NT2/D1 (cell line): ENCODE data around the gene PPP2R5C.
"Not testable (repeated sequence)": the region's sequence is repeated elsewhere in the genome, so short reads cannot be mapped to it uniquely, and the experiment has no call there.

Experiments
- DNase-seq: peaks from one replicate; pipeline ENCODE4 v3.0.0-alpha.2; 2011; ENCODE audit warnings: low read depth, low spot score
- H3K27me3 ChIP-seq: 2 replicates; pipeline ENCODE4 v1.6.0; 2011; ENCODE audit warnings: mild to moderate bottlenecking; ENCODE audit not compliant: insufficient read length, insufficient read depth
- H3K36me3 ChIP-seq: 2 replicates; pipeline ENCODE4 v1.6.1; 2011; ENCODE audit warnings: mild to moderate bottlenecking, low read length, mixed read lengths; ENCODE audit not compliant: insufficient read depth, insufficient read length
- H3K4me1 ChIP-seq: 2 replicates; pipeline ENCODE4 v1.5.1; 2011; ENCODE audit not compliant: insufficient read depth, insufficient read length
- H3K4me3 ChIP-seq: 2 replicates; pipeline ENCODE4 v1.5.1; 2011; ENCODE audit warnings: low read depth; ENCODE audit not compliant: insufficient read length
- H3K9ac ChIP-seq: 2 replicates; pipeline ENCODE4 v1.6.0; 2011; ENCODE audit warnings: low read depth; ENCODE audit not compliant: insufficient read length
- H3K9me3 ChIP-seq: 2 replicates; pipeline ENCODE4 v1.5.1; 2011; ENCODE audit warnings: mild to moderate bottlenecking, low read length; ENCODE audit not compliant: insufficient read depth
- SUZ12 ChIP-seq: IDR thresholded peaks from 2 replicates; pipeline ENCODE4 v1.6.1; 2011; ENCODE audit not compliant: insufficient read length, insufficient read depth; ENCODE audit errors: extremely low read depth
- YY1 ChIP-seq: IDR thresholded peaks from 2 replicates; pipeline ENCODE4 v1.6.1; 2011; ENCODE audit not compliant: insufficient read length, insufficient read depth
- ZNF274 ChIP-seq: IDR thresholded peaks from 2 replicates; pipeline ENCODE4 v1.6.1; 2011; ENCODE audit warnings: mild to moderate bottlenecking, low read depth, low read length

The PPP2R5C gene

GRCh38 chr14:101729382-101729781, 32.1 kb upstream of the PPP2R5C start:
- DNase-seq = no peak
- H3K9ac ChIP-seq = no peak overlapping the region
- H3K4me1 ChIP-seq = peaks cover 8% of the 10 kb centered on the region
- no peaks in the 10 kb centered on the region for H3K36me3 ChIP-seq
- TF ChIP-seq SUZ12 = no peak
- no peak for TF ChIP-seq YY1
- no peak for TF ChIP-seq ZNF274
- H3K4me3 ChIP-seq = no peak overlapping the region
- H3K27me3 ChIP-seq = no peaks in the 10 kb centered on the region
- H3K9me3 ChIP-seq = no peaks in the 10 kb centered on the region

- H3K9me3 ChIP-seq, H3K4me3 ChIP-seq, H3K27me3 ChIP-seq, H3K36me3 ChIP-seq, DNase-seq, H3K4me1 ChIP-seq, H3K9ac ChIP-seq: not testable (repeated sequence)
Measured at GRCh38 chr14:101730157-101730556, 31.4 kb upstream of the PPP2R5C start.

- no peak for TF ChIP-seq SUZ12
- TF ChIP-seq ZNF274 = no peak
- no peak for TF ChIP-seq YY1
- Histone ChIP-seq H3K36me3 (no peaks in the 10 kb centered on the region), H3K4me1 (peaks cover 8% of the 10 kb centered on the region), H3K4me3 (no peak overlapping the region), H3K9me3 (no peaks in the 10 kb centered on the region), H3K27me3 (no peaks in the 10 kb centered on the region), H3K9ac (no peak overlapping the region)
- DNase-seq = no peak
Measured at GRCh38 chr14:101730626-101731186, 30.8 kb upstream of the PPP2R5C start.

GRCh38 chr14:101731187-101732080, 30.1 kb upstream of the PPP2R5C start:
- Histone ChIP-seq H3K36me3 (no peaks in the 10 kb centered on the region), H3K9me3 (no peaks in the 10 kb centered on the region), H3K4me1 (peaks cover 8% of the 10 kb centered on the region), H3K27me3 (no peaks in the 10 kb centered on the region), H3K9ac (peak overlapping the region; percentile 21), H3K4me3 (no peak overlapping the region)
- TF ChIP-seq ZNF274 (no peak), SUZ12 (no peak), YY1 (no peak)
- DNase-seq = no peak

GRCh38 chr14:101732118-101732517, 29.4 kb upstream of the PPP2R5C start:
- Histone ChIP-seq H3K4me1 (peaks cover 8% of the 10 kb centered on the region), H3K9me3 (no peaks in the 10 kb centered on the region), H3K9ac (no peak overlapping the region), H3K4me3 (no peak overlapping the region), H3K36me3 (no peaks in the 10 kb centered on the region), H3K27me3 (no peaks in the 10 kb centered on the region)
- DNase-seq = no peak
- TF ChIP-seq SUZ12 (no peak), ZNF274 (no peak), YY1 (no peak)

- TF ChIP-seq YY1 (no peak), SUZ12 (no peak), ZNF274 (no peak)
- no peaks in the 10 kb centered on the region for H3K27me3 ChIP-seq
- H3K9ac ChIP-seq = no peak overlapping the region
- no peak overlapping the region for H3K4me3 ChIP-seq
- H3K9me3 ChIP-seq = no peaks in the 10 kb centered on the region
- no peak for DNase-seq
- H3K36me3 ChIP-seq = no peaks in the 10 kb centered on the region
- H3K4me1 ChIP-seq = peaks cover 8% of the 10 kb centered on the region
Measured at GRCh38 chr14:101733211-101733610, 28.3 kb upstream of the PPP2R5C start.

- DNase-seq = no peak
- H3K9ac ChIP-seq = no peak overlapping the region
- no peaks in the 10 kb centered on the region for H3K27me3 ChIP-seq
- TF ChIP-seq SUZ12 = no peak
- no peak for TF ChIP-seq ZNF274
- TF ChIP-seq YY1 = no peak
- H3K36me3 ChIP-seq = no peaks in the 10 kb centered on the region
- peaks cover 8% of the 10 kb centered on the region for H3K4me1 ChIP-seq
- peaks cover 7% of the 10 kb centered on the region; the same call in 1 of the 2 replicates for H3K9me3 ChIP-seq
- no peak overlapping the region for H3K4me3 ChIP-seq
Measured at GRCh38 chr14:101734246-101734847, 27.2 kb upstream of the PPP2R5C start.
